H1 (cell line): ENCODE measurements around the gene VPS35L. TPM values are rescaled to one million over a fixed set of nuclear protein-coding genes. Genes with fewer than 3 reads are reported as not detected.

ENCODE experiments used
- CHD7 ChIP-seq: fragments of 300-600 bp; sonication (generic); IDR thresholded peaks from 2 replicates; pipeline ENCODE4 v1.7.1; 2012; ENCODE audit warnings: low read length, moderate library complexity, mild to moderate bottlenecking, inconsistent platforms; ENCODE audit not compliant: insufficient replicate concordance
- KDM5A ChIP-seq: fragments of 200-600 bp; IDR thresholded peaks from 2 replicates; pipeline ENCODE4 v1.7.1; 2012; ENCODE audit warnings: mild to moderate bottlenecking, low read length, inconsistent platforms, mixed read lengths
- MAX ChIP-seq: IDR thresholded peaks from 2 replicates; pipeline ENCODE4 v1.6.1; 2012; ENCODE audit warnings: inconsistent platforms
- polyA plus RNA-seq, 7 experiments: library from polyadenylated mRNA; depleted of rRNA in 3 of 7; stranded (reverse) in 5 of 7; unstranded in 2 of 7; fragments of >200 nt in 5 of 7; fragments of 200-250 nt in 2 of 7; gene quantifications; 1 replicate in 5 of 7; 2 replicates in 1 of 7; 4 replicates in 1 of 7; pipeline versions ENCODE4 v1.2.1 to v1.2.3, GENCODE V29; 2011 to 2013; ENCODE audit warnings: missing spikeins in 2 of 7, mixed read lengths in 2 of 7
- total RNA-seq: library from RNA; stranded (reverse); fragmentation: NEBNext Ultra II Directional; extraction: Animal tissue kit (Norgen Biotek cat#: 25700); gene quantifications from 2 replicates; pipeline ENCODE4 v1.2.1, GENCODE V29; 2021

The VPS35L gene
- total and polyA plus RNA-seq, 2 of the 8 experiments (the other 6 are each of a cell fraction or from before 2014, with no cell fraction given): 31.5 to 57.1 TPM

GRCh38 chr16:19718624-19718965, 163.1 kb downstream of the VPS35L start (continued):
- TF ChIP-seq CHD7 (no peak), KDM5A (no peak), MAX (peak; percentile 42; the same call in 1 of the 2 replicates)
